H1 (cell line): Measurements from ENCODE around the gene MYL2. TPM values are rescaled to one million over a fixed set of nuclear protein-coding genes. Genes with fewer than 3 reads are reported as not detected.
A peak's percentile ranks its signal among the peaks of the same experiment; 100 is the strongest.

Experiments
- CTCF ChIA-PET: fragments of 300-600 bp; sonication (Branson Sonifier 250); formaldehyde crosslinking; loops from one replicate; lab custom pipeline; 2021; ENCODE audit not compliant: partially characterized antibody; lab: Charles Lee
- POLR2A ChIA-PET: fragments of 300-600 bp; sonication (Branson Sonifier 250); formaldehyde crosslinking; loops from one replicate; lab custom pipeline; 2021; ENCODE audit warnings: inconsistent platforms; ENCODE audit not compliant: partially characterized antibody; lab: Charles Lee
- DNase-seq, 2 experiments: peaks; one replicate each; pipeline versions ENCODE4 v3.0.0 to v3.0.0-alpha.2; 2010 to 2022; ENCODE audit warnings: low spot score in 2 of 2, low read depth in 1 of 2, mixed read lengths in 1 of 2
- FAIRE-seq: peaks from 2 replicates; lab custom pipeline; 2011; peaks lifted over from hg19 to GRCh38; lab: Jason Lieb, UNC
- H2AFZ ChIP-seq: 2 replicates; pipeline ENCODE4 v1.8.1; 2012; ENCODE audit warnings: low read length, inconsistent platforms
- H2AK5ac ChIP-seq: 2 replicates; pipeline ENCODE4 v1.6.1; 2013; ENCODE audit warnings: low read depth, low read length
- H2BK120ac ChIP-seq: replicated peaks from 2 replicates; pipeline ENCODE3; 2013; ENCODE audit warnings: low read depth, low read length, inconsistent platforms
- H2BK12ac ChIP-seq: 2 replicates; pipeline ENCODE4 v1.6.1; 2013; ENCODE audit warnings: low read depth, low read length
- H2BK15ac ChIP-seq: 2 replicates; pipeline ENCODE4 v1.6.1; 2013; ENCODE audit warnings: low read length
- H2BK20ac ChIP-seq: 2 replicates; pipeline ENCODE4 v1.6.1; 2013; ENCODE audit warnings: low read length
- H2BK5ac ChIP-seq: 2 replicates; pipeline ENCODE4 v1.6.1; 2013; ENCODE audit warnings: low read depth, low read length
- H3K14ac ChIP-seq: 2 replicates; pipeline ENCODE4 v1.6.1; 2013; ENCODE audit warnings: inconsistent platforms; ENCODE audit not compliant: insufficient read length
- H3K18ac ChIP-seq: 2 replicates; pipeline ENCODE4 v1.6.1; 2013; ENCODE audit warnings: low read length; ENCODE audit errors: extremely low read depth
- H3K23ac ChIP-seq: 2 replicates; pipeline ENCODE4 v1.6.1; 2013; ENCODE audit warnings: inconsistent platforms; ENCODE audit not compliant: insufficient read length
- H3K23me2 ChIP-seq: 2 replicates; pipeline ENCODE4 v1.6.1; 2013; ENCODE audit warnings: low read depth, low read length
- H3K27ac ChIP-seq: 2 replicates; pipeline ENCODE4 v1.6.1; 2011; ENCODE audit warnings: low read depth, low read length, inconsistent platforms
- H3K27me3 ChIP-seq, 4 experiments: replicated peaks in 1 of 4; 1 replicate in 1 of 4; 2 replicates in 3 of 4; pipeline versions ENCODE4 v1.6.1 to v1.8.1; 2011 to 2013; ENCODE audit warnings: low read length in 3 of 4, mild to moderate bottlenecking in 3 of 4, inconsistent platforms in 2 of 4, mixed read lengths in 2 of 4, moderate library complexity in 1 of 4; ENCODE audit not compliant: control insufficient read depth in 3 of 4, insufficient read depth in 3 of 4; ENCODE audit errors: extremely low read depth in 1 of 4
- H3K36me3 ChIP-seq, 4 experiments: 2 replicates each; pipeline versions ENCODE4 v1.6.1 to v1.8.1; 2011 to 2013; ENCODE audit warnings: mild to moderate bottlenecking in 4 of 4, low read length in 3 of 4, moderate library complexity in 2 of 4, control low read depth in 1 of 4, inconsistent platforms in 1 of 4; ENCODE audit not compliant: insufficient read depth in 4 of 4, control insufficient read depth in 2 of 4
- H3K4ac ChIP-seq: replicated peaks from 2 replicates; pipeline ENCODE3; 2013; ENCODE audit warnings: low read length, low read depth, mixed read lengths, inconsistent platforms; ENCODE audit not compliant: insufficient read length
- H3K4me1 ChIP-seq, 4 experiments: replicated peaks in 1 of 4; 1 replicate in 1 of 4; 2 replicates in 3 of 4; pipeline versions ENCODE4 v1.6.1 to v1.8.1; 2011 to 2013; ENCODE audit warnings: low read length in 3 of 4, inconsistent platforms in 2 of 4, mixed read lengths in 1 of 4; ENCODE audit not compliant: insufficient read depth in 4 of 4, control insufficient read depth in 3 of 4
- H3K4me2 ChIP-seq, 2 experiments: 2 replicates each; pipeline versions ENCODE4 v1.6.1 to v1.8.1; 2011 to 2013; ENCODE audit warnings: low read depth in 2 of 2, low read length in 2 of 2, control low read depth in 1 of 2, inconsistent platforms in 1 of 2, mild to moderate bottlenecking in 1 of 2; ENCODE audit not compliant: insufficient read depth in 1 of 2
- H3K4me3 ChIP-seq, 4 experiments: fragments of 200-600, 300-600 bp in 1 of 4; sonication (generic), shearing (Covaris generic), sonication (Bioruptor Twin) in 1 of 4; 2 replicates each; pipeline versions ENCODE4 v1.5.1 to v1.8.1; 2011 to 2016; ENCODE audit warnings: low read length in 4 of 4, low read depth in 3 of 4, control low read depth in 2 of 4, inconsistent platforms in 2 of 4, mild to moderate bottlenecking in 2 of 4, mixed read lengths in 1 of 4, moderate library complexity in 1 of 4; ENCODE audit not compliant: insufficient read depth in 2 of 4; ENCODE audit errors: extremely low read depth in 1 of 4
- H3K56ac ChIP-seq: replicated peaks from 2 replicates; pipeline ENCODE3; 2013; ENCODE audit warnings: low read depth, mild to moderate bottlenecking, mixed read lengths, low read length, inconsistent platforms; ENCODE audit not compliant: insufficient read length
- H3K79me1 ChIP-seq: 2 replicates; pipeline ENCODE4 v1.6.1; 2013; ENCODE audit warnings: low read depth, low read length, control low read depth
- H3K79me2 ChIP-seq, 2 experiments: 2 replicates each; pipeline versions ENCODE4 v1.6.1 to v1.8.1; 2012 to 2013; ENCODE audit warnings: low read length in 2 of 2, mild to moderate bottlenecking in 2 of 2, inconsistent platforms in 1 of 2; ENCODE audit not compliant: insufficient read depth in 2 of 2, control insufficient read depth in 1 of 2
- H3K9ac ChIP-seq, 4 experiments: replicated peaks in 1 of 4; 1 replicate in 1 of 4; 2 replicates in 3 of 4; pipeline versions ENCODE4 v1.6.1 to v1.8.1; 2011 to 2013; ENCODE audit warnings: low read depth in 3 of 4, low read length in 3 of 4, control low read depth in 2 of 4, mild to moderate bottlenecking in 2 of 4, moderate library complexity in 2 of 4, inconsistent platforms in 1 of 4; ENCODE audit errors: extremely low read depth in 1 of 4
- H3K9me3 ChIP-seq, 2 experiments: 2 replicates each; pipeline versions ENCODE4 v1.6.1 to v1.8.1; 2012 to 2013; ENCODE audit warnings: mild to moderate bottlenecking in 2 of 2, moderate library complexity in 2 of 2, control low read depth in 1 of 2, inconsistent platforms in 1 of 2, low read depth in 1 of 2, low read length in 1 of 2, mixed read lengths in 1 of 2; ENCODE audit not compliant: insufficient read depth in 2 of 2
- H4K20me1 ChIP-seq, 2 experiments: replicated peaks in 1 of 2; 2 replicates each; pipeline versions ENCODE3 to v1.8.1; 2011 to 2013; ENCODE audit warnings: inconsistent platforms in 2 of 2, low read length in 2 of 2, mild to moderate bottlenecking in 1 of 2; ENCODE audit not compliant: insufficient read depth in 2 of 2, control insufficient read depth in 1 of 2
- H4K5ac ChIP-seq: 2 replicates; pipeline ENCODE4 v1.6.1; 2013; ENCODE audit warnings: low read length, low read depth, mixed read lengths, inconsistent platforms; ENCODE audit not compliant: insufficient read length
- H4K8ac ChIP-seq: 2 replicates; pipeline ENCODE4 v1.8.0; 2013; ENCODE audit warnings: mild to moderate bottlenecking, moderate library complexity, low read length, inconsistent platforms; ENCODE audit not compliant: insufficient read depth; ENCODE audit errors: extremely low read depth
- H4K91ac ChIP-seq: replicated peaks from 2 replicates; pipeline ENCODE3; 2013; ENCODE audit warnings: low read length, mixed read lengths, inconsistent platforms; ENCODE audit not compliant: insufficient read length
- MAX ChIP-seq: IDR thresholded peaks from 2 replicates; pipeline ENCODE4 v1.6.1; 2012; ENCODE audit warnings: inconsistent platforms
- PHF8 ChIP-seq: fragments of 200-600 bp; sonication (generic); conservative IDR thresholded peaks from 2 replicates; pipeline ENCODE4 v1.7.1; 2012; ENCODE audit warnings: low read depth, mild to moderate bottlenecking, inconsistent platforms, low read length, moderate library complexity
- SRF ChIP-seq: IDR thresholded peaks from 2 replicates; pipeline ENCODE4 v1.6.1; 2011; ENCODE audit warnings: mild to moderate bottlenecking, low read depth, low read length, moderate library complexity
- WGBS, 2 experiments: shearing (Covaris generic) in 1 of 2; methylation state at CpG; one replicate each; pipeline versions ENCODE4 v1.1.6 to v1.1.7; 2013 to 2015; ENCODE audit warnings: low lambda C conversion rate in 2 of 2, mixed read lengths in 2 of 2, inconsistent platforms in 1 of 2, low coverage in 1 of 2, missing lambda C conversion rate in 1 of 2; ENCODE audit not compliant: insufficient replicate concordance in 2 of 2, insufficient coverage in 1 of 2, insufficient read length in 1 of 2; ENCODE audit errors: extremely low coverage in 1 of 2, missing lambda C conversion rate in 1 of 2; 5-methylcytosine and 5-hydroxymethylcytosine counted together
- polyA plus RNA-seq, 7 experiments: library from polyadenylated mRNA; depleted of rRNA in 3 of 7; stranded (reverse) in 5 of 7; unstranded in 2 of 7; fragments of >200 nt in 5 of 7; fragments of 200-250 nt in 2 of 7; gene quantifications; 1 replicate in 5 of 7; 2 replicates in 1 of 7; 4 replicates in 1 of 7; pipeline versions ENCODE4 v1.2.1 to v1.2.3, GENCODE V29; 2011 to 2013; ENCODE audit warnings: missing spikeins in 2 of 7, mixed read lengths in 2 of 7
- total RNA-seq: library from RNA; stranded (reverse); fragmentation: NEBNext Ultra II Directional; extraction: Animal tissue kit (Norgen Biotek cat#: 25700); gene quantifications from 2 replicates; pipeline ENCODE4 v1.2.1, GENCODE V29; 2021

MYL2 gene
- total and polyA plus RNA-seq, 2 of the 8 experiments (the other 6 are each of a cell fraction or from before 2014, with no cell fraction given): not detected

GRCh38 chr12:110863161-110863560 is 57.2 kb downstream of the MYL2 start:
- H2BK15ac ChIP-seq: no peak overlapping the region
- no peaks in the 10 kb centered on the region for H3K79me2 ChIP-seq
- no peak overlapping the region for H4K8ac ChIP-seq
- H2AFZ ChIP-seq: no peak overlapping the region
- no peak overlapping the region for H2BK5ac ChIP-seq
- WGBS, 2 experiments: 93% methylated on average over 7 of the region's 7 CpGs; no CpG with 5 or more reads in 1 of the 2 experiments
- POLR2A ChIA-PET: interaction anchor here (0.6 to 1.7 kb wide), 2 partner anchors 15 to 366 kb away, joined by 3 to 7 read pairs; no protein-coding TSS in a partner anchor
- no peaks in the 10 kb centered on the region for H3K23me2 ChIP-seq
- H3K4ac ChIP-seq: no peak overlapping the region
- H4K20me1 ChIP-seq: no peaks in the 10 kb centered on the region
- H3K4me2 ChIP-seq: no peak overlapping the region
- H2BK12ac ChIP-seq: no peak overlapping the region
- H2BK120ac ChIP-seq: no peak overlapping the region
- no peak overlapping the region for H3K4me3 ChIP-seq
- DNase-seq (no peak), FAIRE-seq (no peak)
- no peaks in the 10 kb centered on the region for H3K9me3 ChIP-seq
- peak overlapping the region; percentile 40 for H4K91ac ChIP-seq
- H3K79me1 ChIP-seq: no peaks in the 10 kb centered on the region
- no peak for TF ChIP-seq MAX
- TF ChIP-seq PHF8: no peak
- no peak for TF ChIP-seq SRF
- no peak overlapping the region for H3K56ac ChIP-seq
- no peak overlapping the region for H3K23ac ChIP-seq
- H2AK5ac ChIP-seq: 0 out of 2 replicates have a peak overlapping the region, but pooled peaks have one; percentile 65
- H3K4me1 ChIP-seq: peaks cover 0 to 17% (median 5%) of the 10 kb centered on the region in 4 experiments; a peak in 5 of 7 replicates
- H3K36me3 ChIP-seq: no peaks in the 10 kb centered on the region
- H3K9ac ChIP-seq: no peak overlapping the region
- H3K14ac ChIP-seq: no peak overlapping the region
- no peak overlapping the region for H4K5ac ChIP-seq
- CTCF ChIA-PET: interaction anchor here (0.6 to 3.2 kb wide), 8 partner anchors 9 to 589 kb away, joined by 3 to 19 read pairs (median 4); partner anchors contain the start of gene CCDC63
- H3K18ac ChIP-seq: no peak overlapping the region; the same call in 1 of the 2 replicates
- no peaks in the 10 kb centered on the region for H3K27me3 ChIP-seq
- H2BK20ac ChIP-seq: no peak overlapping the region
- H3K27ac ChIP-seq: no peak overlapping the region
